HEK293 (cell line): ENCODE data around the gene GIT1.

ENCODE experiments used
- CTCF ChIA-PET: fragments of 350-600 bp; formaldehyde crosslinking; extraction: SDS; loops from one replicate; lab custom pipeline; 2021; ENCODE audit warnings: antibody characterized with exemption; lab: Yijun Ruan, JAX
- POLR2A ChIA-PET: fragments of 300-600 bp; formaldehyde crosslinking; extraction: SDS; loops from one replicate; lab custom pipeline; 2020; ENCODE audit warnings: antibody characterized with exemption, inconsistent platforms; lab: Yijun Ruan, JAX
- H3K27ac ChIP-seq: fragments of 200-500 bp; sonication (Bioruptor generic); 2 replicates; pipeline ENCODE4 v1.5.1; 2014; ENCODE audit warnings: low read depth, low read length, control low read depth, inconsistent platforms; ENCODE audit errors: extremely low read depth
- H3K36me3 ChIP-seq, 2 experiments: fragments of 200-500 bp in 1 of 2; sonication (Bioruptor generic) in 1 of 2; 1 replicate in 1 of 2; 2 replicates in 1 of 2; pipeline ENCODE4 v1.5.1; 2014 to 2017; ENCODE audit warnings: inconsistent platforms in 2 of 2, low read length in 2 of 2; ENCODE audit not compliant: control insufficient read depth in 2 of 2, insufficient read depth in 1 of 2
- H3K4me1 ChIP-seq: fragments of 200-500 bp; sonication (Bioruptor generic); 2 replicates; pipeline ENCODE4 v1.5.1; 2014; ENCODE audit warnings: mild to moderate bottlenecking, low read length, inconsistent platforms; ENCODE audit not compliant: control insufficient read depth, insufficient read depth
- H3K4me3 ChIP-seq: 2 replicates; pipeline ENCODE4 v1.5.1; 2011; ENCODE audit warnings: low read depth, mild to moderate bottlenecking, control low read depth, low read length, moderate library complexity
- H3K9me3 ChIP-seq: fragments of 200-500 bp; sonication (Bioruptor generic); 2 replicates; pipeline ENCODE4 v1.5.1; 2014; ENCODE audit warnings: low read depth, low read length, inconsistent platforms; ENCODE audit not compliant: control insufficient read depth, insufficient read depth
- BCL11A ChIP-seq: fragments of 450-650 bp; formaldehyde crosslinking; IDR thresholded peaks from 2 replicates; pipeline ENCODE4 v1.5.1; 2016; ENCODE audit warnings: low read depth, missing biosample characterization, missing genetic modification characterization
- HOXA7 ChIP-seq: sonication (generic); formaldehyde crosslinking; IDR thresholded peaks from 2 replicates; pipeline ENCODE4 v1.8.1; 2022; ENCODE audit warnings: missing genetic modification reagents, borderline replicate concordance
- HOXD13 ChIP-seq: sonication (generic); formaldehyde crosslinking; IDR thresholded peaks from 2 replicates; pipeline ENCODE4 v1.8.0; 2022; ENCODE audit warnings: missing genetic modification reagents, borderline replicate concordance
- ZNF112 ChIP-seq: fragments of 450-650 bp; formaldehyde crosslinking; IDR thresholded peaks from 2 replicates; pipeline ENCODE4 v1.5.0; 2017; ENCODE audit warnings: missing biosample characterization, missing genetic modification characterization
- ZNF132 ChIP-seq: fragments of 450-650 bp; formaldehyde crosslinking; IDR thresholded peaks from 2 replicates; pipeline ENCODE4 v1.5.1; 2017; ENCODE audit warnings: missing biosample characterization, missing genetic modification characterization, borderline replicate concordance
- ZNF221 ChIP-seq: fragments of 450-650 bp; formaldehyde crosslinking; IDR thresholded peaks from 2 replicates; pipeline ENCODE4 v1.5.1; 2017; ENCODE audit warnings: missing biosample characterization, missing genetic modification characterization, borderline replicate concordance
- ZNF248 ChIP-seq: fragments of 450-650 bp; formaldehyde crosslinking; IDR thresholded peaks from 2 replicates; pipeline ENCODE4 v1.5.1; 2017; ENCODE audit warnings: missing biosample characterization, missing genetic modification characterization
- ZNF335 ChIP-seq: fragments of 450-650 bp; formaldehyde crosslinking; conservative IDR thresholded peaks from 2 replicates; pipeline ENCODE4 v1.5.1; 2016; ENCODE audit warnings: missing biosample characterization, missing genetic modification characterization
- ZNF354C ChIP-seq: fragments of 450-650 bp; formaldehyde crosslinking; IDR thresholded peaks from 2 replicates; pipeline ENCODE4 v1.5.1; 2016; ENCODE audit warnings: missing biosample characterization, missing genetic modification characterization, low read depth, borderline replicate concordance
- ZNF391 ChIP-seq: fragments of 450-650 bp; formaldehyde crosslinking; IDR thresholded peaks from 2 replicates; pipeline ENCODE4 v1.5.1; 2016; ENCODE audit warnings: low read depth, missing biosample characterization, missing genetic modification characterization, borderline replicate concordance
- ZNF514 ChIP-seq: fragments of 450-650 bp; formaldehyde crosslinking; IDR thresholded peaks from 2 replicates; pipeline ENCODE4 v1.5.1; 2016; ENCODE audit warnings: missing biosample characterization, missing genetic modification characterization
- ZNF560 ChIP-seq: fragments of 450-650 bp; formaldehyde crosslinking; IDR thresholded peaks from 2 replicates; pipeline ENCODE4 v1.5.1; 2017; ENCODE audit warnings: missing biosample characterization, missing genetic modification characterization, borderline replicate concordance
- ZNF623 ChIP-seq: fragments of 450-650 bp; formaldehyde crosslinking; IDR thresholded peaks from 2 replicates; pipeline ENCODE4 v1.5.1; 2016; ENCODE audit warnings: missing biosample characterization, missing genetic modification characterization
- TF ChIP-seq, protein P1 (sequence below): fragments of 450-650 bp; formaldehyde crosslinking; IDR thresholded peaks from 2 replicates; pipeline ENCODE4 v1.5.1; 2017; ENCODE audit warnings: missing biosample characterization, missing genetic modification characterization
- TF ChIP-seq, protein P2 (sequence below): fragments of 450-650 bp; formaldehyde crosslinking; IDR thresholded peaks from 2 replicates; pipeline ENCODE4 v1.5.1; 2016; ENCODE audit warnings: missing biosample characterization, missing genetic modification characterization
- TF ChIP-seq, protein P3 (sequence below): fragments of 450-650 bp; formaldehyde crosslinking; IDR thresholded peaks from 2 replicates; pipeline ENCODE4 v1.5.1; 2016; ENCODE audit warnings: missing biosample characterization, missing genetic modification characterization
- TF ChIP-seq, protein P4 (sequence below): sonication (generic); formaldehyde crosslinking; IDR thresholded peaks from 2 replicates; pipeline ENCODE4 v1.8.1; 2022; ENCODE audit warnings: mild to moderate bottlenecking, moderate library complexity, missing genetic modification reagents
- TF ChIP-seq, protein P5 (sequence below): fragments of 450-650 bp; formaldehyde crosslinking; IDR thresholded peaks from 2 replicates; pipeline ENCODE4 v1.5.1; 2016; ENCODE audit warnings: missing biosample characterization, missing genetic modification characterization, borderline replicate concordance
- TF ChIP-seq, protein P6 (sequence below): fragments of 450-650 bp; formaldehyde crosslinking; optimal IDR thresholded peaks from 2 replicates; pipeline ENCODE3; 2016; ENCODE audit warnings: missing biosample characterization, mild to moderate bottlenecking, missing genetic modification characterization
- TF ChIP-seq, protein P7 (sequence below): fragments of 450-650 bp; formaldehyde crosslinking; IDR thresholded peaks from 2 replicates; pipeline ENCODE4; 2016; ENCODE audit warnings: missing biosample characterization, missing genetic modification characterization

GIT1 gene

DNA sequence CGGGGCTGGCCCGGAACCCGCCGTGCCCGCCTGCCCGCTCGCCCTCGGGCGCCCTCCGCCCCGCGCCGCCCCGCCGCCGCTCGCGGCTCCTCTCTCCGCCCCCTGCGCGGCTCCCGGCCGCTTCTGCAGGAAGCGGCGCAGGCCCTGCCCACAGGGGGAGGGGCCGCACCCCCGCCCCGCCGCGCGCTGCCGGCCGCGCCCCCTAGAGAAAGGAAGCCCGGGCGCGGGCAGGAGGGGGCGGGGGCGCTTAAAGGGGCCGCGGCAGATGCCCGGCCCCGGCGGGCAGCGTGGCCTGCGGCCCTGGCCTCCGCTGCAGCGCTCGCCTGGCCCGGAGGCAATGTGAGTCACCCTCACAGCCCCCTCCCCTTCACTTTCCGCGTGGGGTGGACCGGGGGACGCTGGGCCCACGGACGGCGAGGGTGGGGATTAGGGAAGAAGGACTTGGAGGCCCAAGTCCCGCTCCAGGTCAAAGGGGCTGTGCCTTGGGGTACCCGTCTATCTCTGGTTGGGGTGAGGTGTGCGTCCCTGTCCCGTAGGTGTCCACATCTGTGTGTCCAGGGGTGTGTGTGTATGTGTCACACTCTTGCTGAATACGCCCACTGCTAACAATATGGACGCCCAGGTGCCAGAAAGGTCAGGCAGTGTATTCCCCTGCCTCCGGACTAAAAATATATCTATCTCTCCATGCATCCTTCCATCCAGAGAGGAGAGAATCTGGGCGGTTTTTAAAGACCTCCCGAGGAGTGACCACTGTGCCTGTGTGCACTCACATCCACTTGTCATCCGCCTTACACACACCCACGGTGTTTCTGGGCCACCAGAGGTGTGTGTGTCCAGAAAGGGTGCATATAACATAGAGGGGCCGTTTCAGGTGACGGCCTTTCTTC is at the start of gene GIT1 (continued):
- TF ChIP-seq BCL11A (tag by site-specific recombination) = peak; percentile 25; the same call in 1 of the 2 replicates
- TF ChIP-seq, protein P1, sequence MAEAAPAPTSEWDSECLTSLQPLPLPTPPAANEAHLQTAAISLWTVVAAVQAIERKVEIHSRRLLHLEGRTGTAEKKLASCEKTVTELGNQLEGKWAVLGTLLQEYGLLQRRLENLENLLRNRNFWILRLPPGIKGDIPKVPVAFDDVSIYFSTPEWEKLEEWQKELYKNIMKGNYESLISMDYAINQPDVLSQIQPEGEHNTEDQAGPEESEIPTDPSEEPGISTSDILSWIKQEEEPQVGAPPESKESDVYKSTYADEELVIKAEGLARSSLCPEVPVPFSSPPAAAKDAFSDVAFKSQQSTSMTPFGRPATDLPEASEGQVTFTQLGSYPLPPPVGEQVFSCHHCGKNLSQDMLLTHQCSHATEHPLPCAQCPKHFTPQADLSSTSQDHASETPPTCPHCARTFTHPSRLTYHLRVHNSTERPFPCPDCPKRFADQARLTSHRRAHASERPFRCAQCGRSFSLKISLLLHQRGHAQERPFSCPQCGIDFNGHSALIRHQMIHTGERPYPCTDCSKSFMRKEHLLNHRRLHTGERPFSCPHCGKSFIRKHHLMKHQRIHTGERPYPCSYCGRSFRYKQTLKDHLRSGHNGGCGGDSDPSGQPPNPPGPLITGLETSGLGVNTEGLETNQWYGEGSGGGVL (tag by site-specific recombination) = no peak
- no peak for TF ChIP-seq ZNF391
- TF ChIP-seq, protein P2, sequence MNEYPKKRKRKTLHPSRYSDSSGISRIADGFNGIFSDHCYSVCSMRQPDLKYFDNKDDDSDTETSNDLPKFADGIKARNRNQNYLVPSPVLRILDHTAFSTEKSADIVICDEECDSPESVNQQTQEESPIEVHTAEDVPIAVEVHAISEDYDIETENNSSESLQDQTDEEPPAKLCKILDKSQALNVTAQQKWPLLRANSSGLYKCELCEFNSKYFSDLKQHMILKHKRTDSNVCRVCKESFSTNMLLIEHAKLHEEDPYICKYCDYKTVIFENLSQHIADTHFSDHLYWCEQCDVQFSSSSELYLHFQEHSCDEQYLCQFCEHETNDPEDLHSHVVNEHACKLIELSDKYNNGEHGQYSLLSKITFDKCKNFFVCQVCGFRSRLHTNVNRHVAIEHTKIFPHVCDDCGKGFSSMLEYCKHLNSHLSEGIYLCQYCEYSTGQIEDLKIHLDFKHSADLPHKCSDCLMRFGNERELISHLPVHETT (tag by site-specific recombination) = no peak
- TF ChIP-seq HOXA7 (CRISPR knock-in tag) = no peak
- TF ChIP-seq HOXD13 (CRISPR knock-in tag) = no peak

DNA sequence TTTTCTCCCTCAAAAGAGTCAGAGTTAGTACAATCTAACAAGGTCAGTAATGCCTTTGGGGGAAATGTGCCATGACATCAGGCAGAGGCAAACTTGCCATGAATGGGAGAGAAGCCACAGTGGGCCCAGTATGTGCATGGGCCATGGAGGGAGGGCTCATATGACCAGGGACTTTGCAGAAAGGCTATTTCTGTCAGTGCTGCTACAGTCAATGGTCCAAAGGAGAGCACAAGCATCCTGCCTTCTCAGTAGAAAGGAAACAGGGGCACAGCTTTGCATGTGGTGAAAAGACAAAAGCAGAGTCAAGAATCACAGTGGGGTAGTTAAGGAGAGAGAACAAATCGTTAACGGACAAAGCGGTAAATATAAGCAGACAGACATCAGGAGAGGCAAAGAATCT is 44.4 kb upstream of the GIT1 start:
- CTCF ChIA-PET = interaction anchor here (0.6 to 1.4 kb wide), 3 partner anchors 42 to 459 kb away, joined by 3 to 4 read pairs (median 3); no protein-coding TSS in a partner anchor
- H3K36me3 ChIP-seq = peaks cover 12 to 45% of the 10 kb centered on the region in 2 experiments
- H3K4me1 ChIP-seq = no peaks in the 10 kb centered on the region
- TF ChIP-seq, protein P3, sequence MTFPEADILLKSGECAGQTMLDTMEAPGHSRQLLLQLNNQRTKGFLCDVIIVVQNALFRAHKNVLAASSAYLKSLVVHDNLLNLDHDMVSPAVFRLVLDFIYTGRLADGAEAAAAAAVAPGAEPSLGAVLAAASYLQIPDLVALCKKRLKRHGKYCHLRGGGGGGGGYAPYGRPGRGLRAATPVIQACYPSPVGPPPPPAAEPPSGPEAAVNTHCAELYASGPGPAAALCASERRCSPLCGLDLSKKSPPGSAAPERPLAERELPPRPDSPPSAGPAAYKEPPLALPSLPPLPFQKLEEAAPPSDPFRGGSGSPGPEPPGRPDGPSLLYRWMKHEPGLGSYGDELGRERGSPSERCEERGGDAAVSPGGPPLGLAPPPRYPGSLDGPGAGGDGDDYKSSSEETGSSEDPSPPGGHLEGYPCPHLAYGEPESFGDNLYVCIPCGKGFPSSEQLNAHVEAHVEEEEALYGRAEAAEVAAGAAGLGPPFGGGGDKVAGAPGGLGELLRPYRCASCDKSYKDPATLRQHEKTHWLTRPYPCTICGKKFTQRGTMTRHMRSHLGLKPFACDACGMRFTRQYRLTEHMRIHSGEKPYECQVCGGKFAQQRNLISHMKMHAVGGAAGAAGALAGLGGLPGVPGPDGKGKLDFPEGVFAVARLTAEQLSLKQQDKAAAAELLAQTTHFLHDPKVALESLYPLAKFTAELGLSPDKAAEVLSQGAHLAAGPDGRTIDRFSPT (tag by site-specific recombination) = no peak
- TF ChIP-seq, protein P4, sequence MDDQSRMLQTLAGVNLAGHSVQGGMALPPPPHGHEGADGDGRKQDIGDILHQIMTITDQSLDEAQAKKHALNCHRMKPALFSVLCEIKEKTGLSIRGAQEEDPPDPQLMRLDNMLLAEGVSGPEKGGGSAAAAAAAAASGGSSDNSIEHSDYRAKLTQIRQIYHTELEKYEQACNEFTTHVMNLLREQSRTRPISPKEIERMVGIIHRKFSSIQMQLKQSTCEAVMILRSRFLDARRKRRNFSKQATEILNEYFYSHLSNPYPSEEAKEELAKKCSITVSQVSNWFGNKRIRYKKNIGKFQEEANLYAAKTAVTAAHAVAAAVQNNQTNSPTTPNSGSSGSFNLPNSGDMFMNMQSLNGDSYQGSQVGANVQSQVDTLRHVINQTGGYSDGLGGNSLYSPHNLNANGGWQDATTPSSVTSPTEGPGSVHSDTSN (CRISPR knock-in tag) = no peak
- TF ChIP-seq ZNF560 (tag by site-specific recombination) = no peak
- no peak for TF ChIP-seq ZNF335 (tag by site-specific recombination)
- TF ChIP-seq, protein P5, sequence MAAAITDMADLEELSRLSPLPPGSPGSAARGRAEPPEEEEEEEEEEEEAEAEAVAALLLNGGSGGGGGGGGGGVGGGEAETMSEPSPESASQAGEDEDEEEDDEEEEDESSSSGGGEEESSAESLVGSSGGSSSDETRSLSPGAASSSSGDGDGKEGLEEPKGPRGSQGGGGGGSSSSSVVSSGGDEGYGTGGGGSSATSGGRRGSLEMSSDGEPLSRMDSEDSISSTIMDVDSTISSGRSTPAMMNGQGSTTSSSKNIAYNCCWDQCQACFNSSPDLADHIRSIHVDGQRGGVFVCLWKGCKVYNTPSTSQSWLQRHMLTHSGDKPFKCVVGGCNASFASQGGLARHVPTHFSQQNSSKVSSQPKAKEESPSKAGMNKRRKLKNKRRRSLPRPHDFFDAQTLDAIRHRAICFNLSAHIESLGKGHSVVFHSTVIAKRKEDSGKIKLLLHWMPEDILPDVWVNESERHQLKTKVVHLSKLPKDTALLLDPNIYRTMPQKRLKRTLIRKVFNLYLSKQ (tag by site-specific recombination) = no peak
- TF ChIP-seq ZNF112 (tag by site-specific recombination) = no peak
- TF ChIP-seq, protein P1 (tag by site-specific recombination) = no peak
- no peak for TF ChIP-seq ZNF514 (tag by site-specific recombination)
- TF ChIP-seq ZNF132 = no peak
- no peak for TF ChIP-seq ZNF248 (tag by site-specific recombination)
- no peak for TF ChIP-seq ZNF221 (tag by site-specific recombination)
- TF ChIP-seq ZNF623 (tag by site-specific recombination) = no peak
- TF ChIP-seq, protein P6, sequence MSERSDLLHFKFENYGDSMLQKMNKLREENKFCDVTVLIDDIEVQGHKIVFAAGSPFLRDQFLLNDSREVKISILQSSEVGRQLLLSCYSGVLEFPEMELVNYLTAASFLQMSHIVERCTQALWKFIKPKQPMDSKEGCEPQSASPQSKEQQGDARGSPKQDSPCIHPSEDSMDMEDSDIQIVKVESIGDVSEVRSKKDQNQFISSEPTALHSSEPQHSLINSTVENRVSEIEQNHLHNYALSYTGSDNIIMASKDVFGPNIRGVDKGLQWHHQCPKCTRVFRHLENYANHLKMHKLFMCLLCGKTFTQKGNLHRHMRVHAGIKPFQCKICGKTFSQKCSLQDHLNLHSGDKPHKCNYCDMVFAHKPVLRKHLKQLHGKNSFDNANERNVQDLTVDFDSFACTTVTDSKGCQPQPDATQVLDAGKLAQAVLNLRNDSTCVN (tag by site-specific recombination) = no peak
- TF ChIP-seq, protein P7, sequence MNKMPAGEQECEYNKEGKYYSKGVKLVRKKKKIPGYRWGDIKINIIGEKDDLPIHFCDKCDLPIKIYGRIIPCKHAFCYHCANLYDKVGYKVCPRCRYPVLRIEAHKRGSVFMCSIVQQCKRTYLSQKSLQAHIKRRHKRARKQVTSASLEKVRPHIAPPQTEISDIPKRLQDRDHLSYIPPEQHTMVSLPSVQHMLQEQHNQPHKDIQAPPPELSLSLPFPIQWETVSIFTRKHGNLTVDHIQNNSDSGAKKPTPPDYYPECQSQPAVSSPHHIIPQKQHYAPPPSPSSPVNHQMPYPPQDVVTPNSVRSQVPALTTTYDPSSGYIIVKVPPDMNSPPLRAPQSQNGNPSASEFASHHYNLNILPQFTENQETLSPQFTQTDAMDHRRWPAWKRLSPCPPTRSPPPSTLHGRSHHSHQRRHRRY = no peak
- no peak for TF ChIP-seq ZNF354C (tag by site-specific recombination)

More for the DNA sequence above, 44.4 kb upstream of the GIT1 start:
- Histone ChIP-seq H3K9me3 (no peaks in the 10 kb centered on the region), H3K4me3 (no peak overlapping the region), H3K27ac (no peak overlapping the region)
- POLR2A ChIA-PET = no interaction called here
